GM12872 (cell line): ENCODE data around the gene TTC33.

Experiments used
- TF ChIP-seq, protein P1 (sequence below): IDR thresholded peaks from 3 replicates; pipeline ENCODE4 v1.5.1; 2011; ENCODE audit warnings: low read depth, mild to moderate bottlenecking, low read length, moderate library complexity; ENCODE audit not compliant: insufficient read depth

TTC33 gene

DNA sequence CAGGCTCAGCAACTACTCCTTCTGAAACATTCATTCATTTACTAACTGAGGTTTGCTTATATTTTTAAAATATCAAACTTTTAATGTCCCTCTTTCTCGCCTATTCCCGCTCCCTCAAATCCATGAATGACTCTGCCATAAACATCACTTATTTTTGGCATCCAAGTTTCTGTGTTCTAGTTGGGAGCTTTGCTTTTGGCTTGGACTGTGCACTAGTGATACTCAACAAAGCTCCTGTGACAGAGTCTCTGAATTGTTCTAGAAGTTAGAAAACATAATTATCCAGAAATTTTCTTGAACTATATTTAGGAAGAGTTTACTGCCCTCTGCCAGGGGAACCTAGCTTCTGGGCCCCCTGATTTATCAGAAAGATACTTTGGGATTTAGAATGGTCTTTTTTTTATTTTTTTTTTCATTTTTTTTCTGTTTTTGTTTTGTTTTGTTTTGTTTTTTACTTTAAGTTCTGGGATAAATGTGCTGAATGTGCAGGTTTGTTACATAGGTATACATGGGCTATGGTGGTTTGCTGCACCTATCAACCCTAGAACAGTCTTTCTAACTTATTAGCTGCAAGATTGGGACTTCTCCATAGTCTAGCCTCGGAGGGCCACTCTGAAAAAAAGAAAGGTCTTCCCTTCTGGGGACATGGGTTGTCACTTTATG, 140.7 kb downstream of the TTC33 start:
- TF ChIP-seq, protein P1, sequence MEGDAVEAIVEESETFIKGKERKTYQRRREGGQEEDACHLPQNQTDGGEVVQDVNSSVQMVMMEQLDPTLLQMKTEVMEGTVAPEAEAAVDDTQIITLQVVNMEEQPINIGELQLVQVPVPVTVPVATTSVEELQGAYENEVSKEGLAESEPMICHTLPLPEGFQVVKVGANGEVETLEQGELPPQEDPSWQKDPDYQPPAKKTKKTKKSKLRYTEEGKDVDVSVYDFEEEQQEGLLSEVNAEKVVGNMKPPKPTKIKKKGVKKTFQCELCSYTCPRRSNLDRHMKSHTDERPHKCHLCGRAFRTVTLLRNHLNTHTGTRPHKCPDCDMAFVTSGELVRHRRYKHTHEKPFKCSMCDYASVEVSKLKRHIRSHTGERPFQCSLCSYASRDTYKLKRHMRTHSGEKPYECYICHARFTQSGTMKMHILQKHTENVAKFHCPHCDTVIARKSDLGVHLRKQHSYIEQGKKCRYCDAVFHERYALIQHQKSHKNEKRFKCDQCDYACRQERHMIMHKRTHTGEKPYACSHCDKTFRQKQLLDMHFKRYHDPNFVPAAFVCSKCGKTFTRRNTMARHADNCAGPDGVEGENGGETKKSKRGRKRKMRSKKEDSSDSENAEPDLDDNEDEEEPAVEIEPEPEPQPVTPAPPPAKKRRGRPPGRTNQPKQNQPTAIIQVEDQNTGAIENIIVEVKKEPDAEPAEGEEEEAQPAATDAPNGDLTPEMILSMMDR, result no peak

DNA sequence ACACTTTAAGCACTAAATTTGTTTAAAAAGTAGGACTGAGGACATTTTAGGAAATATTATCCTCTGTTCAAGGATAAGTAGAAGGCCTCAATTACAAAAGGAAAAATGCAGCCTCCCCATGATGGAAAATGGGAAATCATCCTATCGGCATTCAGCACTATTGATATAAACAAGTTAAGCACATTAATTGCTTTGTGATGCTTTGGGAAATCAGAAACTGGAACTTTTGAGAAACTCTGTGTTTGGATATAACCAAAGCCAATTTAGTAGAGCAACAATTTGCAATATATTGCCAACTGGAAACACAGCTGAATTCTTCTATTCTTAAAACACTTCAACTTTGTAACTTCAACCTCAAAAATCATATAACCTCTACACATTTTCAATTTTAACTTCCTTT, 141.3 kb downstream of the TTC33 start:
- TF ChIP-seq, protein P1, result no peak

DNA sequence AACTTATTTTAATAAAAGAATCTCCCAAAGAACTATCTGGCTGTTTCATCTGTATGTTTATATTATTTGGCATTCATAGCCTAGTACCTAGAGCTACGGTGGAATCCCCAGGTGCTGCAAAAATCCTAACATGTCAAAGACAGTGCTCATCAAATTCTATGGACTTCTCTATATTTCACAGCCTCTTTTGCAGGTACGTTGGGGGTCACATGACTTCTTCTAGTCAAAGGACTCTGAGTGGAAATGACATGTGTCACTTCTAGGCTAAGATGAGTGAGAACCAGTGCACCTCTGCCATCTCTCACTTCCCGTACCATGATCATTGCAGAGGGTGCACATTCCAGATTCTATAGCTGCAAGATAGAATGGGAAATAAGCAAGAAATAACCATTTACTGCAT, 148.6 kb downstream of the TTC33 start:
- TF ChIP-seq, protein P1, result no peak

DNA sequence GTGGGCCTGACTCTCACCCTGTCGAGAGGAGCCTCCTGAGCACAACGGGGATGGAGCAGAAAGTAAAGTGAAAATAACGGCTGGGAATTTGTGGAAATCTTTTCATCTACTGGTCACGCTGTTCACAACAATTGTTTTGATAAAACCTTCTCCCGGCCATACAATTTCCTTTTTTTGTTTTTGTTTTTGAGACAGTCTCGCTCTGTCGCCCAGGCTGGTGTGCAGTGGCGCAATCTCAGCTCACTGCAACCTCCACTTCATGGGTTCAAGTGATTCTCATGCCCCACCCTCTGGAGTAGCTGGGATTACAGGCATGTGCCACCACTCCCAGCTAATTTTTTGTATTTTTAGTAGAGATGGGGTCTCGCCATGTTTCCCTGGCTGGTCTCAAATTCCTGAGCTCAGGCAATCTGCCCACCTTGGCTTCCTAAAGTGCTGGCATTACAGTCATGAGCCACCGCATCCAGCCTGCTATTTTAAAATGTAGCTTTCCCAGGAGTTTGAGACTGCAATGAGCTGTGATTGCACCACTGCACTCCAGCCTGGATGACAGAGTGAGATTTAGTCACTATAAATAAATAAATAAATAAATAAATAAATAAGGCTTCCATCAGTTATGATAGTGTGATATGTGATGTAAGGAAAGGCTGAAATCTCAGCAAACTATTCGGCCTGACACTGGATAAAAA, 149.5 kb downstream of the TTC33 start:
- TF ChIP-seq, protein P1, result no peak

DNA sequence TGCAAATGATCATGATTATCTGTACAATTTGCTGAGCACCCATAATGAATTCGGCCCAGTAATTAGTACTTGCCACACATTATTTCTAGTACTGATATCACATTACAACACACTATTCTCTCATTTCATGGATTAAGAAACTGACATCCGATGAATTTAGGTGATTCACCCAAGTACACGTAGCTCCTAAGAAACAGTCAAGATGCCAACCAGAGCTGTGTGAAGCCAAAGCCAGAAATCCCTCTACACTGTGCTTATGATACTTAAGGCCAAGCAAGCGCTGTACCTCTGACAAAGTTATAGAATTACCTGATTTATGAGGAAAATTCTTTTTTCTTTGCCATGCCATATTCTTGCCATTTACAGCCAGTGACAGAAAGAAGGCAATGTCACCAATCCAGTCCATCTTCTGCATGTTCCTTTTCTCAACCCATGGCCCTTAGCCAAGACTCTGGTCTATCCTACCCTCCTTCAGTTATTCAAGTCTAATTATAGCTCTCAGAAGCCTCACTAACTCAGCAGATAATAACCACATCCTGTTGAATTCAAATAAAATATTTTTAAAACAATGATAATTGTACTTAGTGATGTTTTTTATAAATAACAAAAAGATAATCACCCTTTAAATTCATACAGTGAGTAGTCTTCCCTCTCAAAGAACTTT, 150.3 kb downstream of the TTC33 start:
- TF ChIP-seq, protein P1, result no peak

DNA sequence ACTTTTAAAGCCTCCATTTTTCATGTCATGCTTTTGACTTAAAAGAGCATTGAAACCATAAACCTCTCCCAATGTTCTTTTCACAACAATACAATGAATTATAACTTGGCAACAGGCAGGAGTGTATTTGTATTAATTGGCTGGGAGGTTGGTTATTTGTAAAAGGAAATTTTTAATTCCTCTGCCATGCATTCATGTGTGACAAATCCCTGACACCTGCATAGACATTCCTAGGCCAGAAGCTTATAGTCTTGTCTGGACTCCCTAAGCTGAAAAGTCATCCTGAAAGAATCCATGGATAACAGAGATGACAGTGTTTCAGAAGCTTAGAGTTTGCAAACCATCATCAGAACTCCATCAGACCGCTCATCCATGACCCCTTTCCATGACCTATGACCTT, 152.4 kb downstream of the TTC33 start:
- TF ChIP-seq, protein P1, result no peak

DNA sequence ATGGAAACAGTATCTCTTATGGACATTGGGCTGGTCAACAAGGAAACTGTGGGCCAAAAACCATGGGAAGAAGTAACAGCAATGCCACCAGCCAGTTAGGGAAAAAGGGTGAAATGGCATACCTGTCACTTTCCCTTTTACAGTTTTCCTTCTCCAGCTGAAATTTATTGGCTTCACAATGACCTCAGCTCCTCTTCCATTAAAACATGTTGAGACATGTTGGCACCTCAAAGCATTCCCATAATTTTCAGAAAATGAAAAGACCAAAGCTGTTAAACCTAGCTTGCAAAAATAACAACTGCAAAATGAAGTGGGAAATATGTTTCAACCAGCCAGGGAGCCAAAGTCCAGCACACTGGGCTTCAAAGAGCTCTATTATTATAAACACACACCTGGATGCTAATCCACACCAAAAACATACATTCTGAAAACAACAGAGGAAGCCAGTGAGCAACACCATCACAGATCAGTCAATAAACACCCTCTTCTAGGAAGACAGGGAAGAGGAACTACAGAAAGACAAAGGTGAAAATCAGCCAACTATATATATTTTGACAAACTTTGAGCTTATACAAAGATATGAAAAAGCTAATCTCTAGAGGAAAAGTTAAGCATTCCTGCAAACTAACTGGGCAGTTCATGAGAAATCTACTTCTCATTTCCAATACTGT, 154.4 kb downstream of the TTC33 start:
- TF ChIP-seq, protein P1, result no peak
